Inflammatory macrophage treated with lipopolysaccharide for 4 hours (primary cell): ENCODE results near the gene SUOX.
"Not testable (repeated sequence)": the region's sequence is repeated elsewhere in the genome, so short reads cannot be mapped to it uniquely, and the experiment has no call there.

Experiments used
- DNase-seq: peaks from one replicate; pipeline ENCODE4 v3.0.0-alpha.2; 2020

SUOX gene

GRCh38 chr12:55996715-55997534, at the start of gene SUOX:
Gene SUOX (plus strand): TSS chr12:55997276. CDS start chr12:56002222, 4,946 bp downstream.
- DNase-seq = peak; percentile 98

DNA sequence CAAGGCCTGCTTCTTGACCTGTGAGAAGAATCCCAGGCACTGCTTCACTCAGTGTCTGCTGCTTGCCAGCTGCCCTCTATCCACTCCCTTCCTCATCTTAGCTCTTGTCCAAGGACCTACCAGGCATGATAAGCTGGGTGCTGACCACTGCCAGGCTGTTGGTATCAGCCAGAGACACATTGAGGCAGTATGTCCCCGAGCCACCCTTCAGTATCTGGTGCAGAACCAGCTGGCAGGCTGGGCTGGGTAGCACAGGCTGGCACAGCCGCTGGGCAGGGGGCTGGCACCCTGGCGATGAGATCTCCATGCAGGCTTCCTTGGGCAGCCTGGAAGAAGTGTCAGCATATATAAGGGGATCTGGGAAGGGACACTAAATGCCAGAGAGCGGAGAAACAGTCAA, 41.7 kb upstream of the SUOX start:
- no peak for DNase-seq

GRCh38 chr12:55955800-55956508, 41.1 kb upstream of the SUOX start:
- DNase-seq = no peak

GRCh38 chr12:55957106-55957859, 39.8 kb upstream of the SUOX start:
- no peak for DNase-seq

DNA sequence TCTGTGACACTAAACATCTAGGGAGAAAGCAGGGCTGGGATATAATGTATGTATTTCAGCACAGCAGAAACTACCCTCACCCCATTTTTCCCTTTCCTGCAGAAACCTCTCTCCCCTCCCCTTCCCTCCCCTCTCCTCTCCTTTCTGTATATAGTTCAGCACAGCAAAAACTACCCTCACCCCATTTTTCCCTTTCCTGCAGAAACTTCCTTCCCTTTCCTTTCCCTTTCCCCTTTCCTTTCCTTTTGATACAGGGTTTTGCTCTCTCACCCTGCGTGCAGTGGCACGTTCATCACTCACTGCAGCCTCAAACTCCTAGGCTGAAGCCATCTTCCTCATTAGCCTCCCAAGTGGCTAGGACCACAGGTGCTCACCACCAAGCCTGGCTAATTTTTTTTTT, 33.3 kb upstream of the SUOX start:
- DNase-seq = no peak

DNA sequence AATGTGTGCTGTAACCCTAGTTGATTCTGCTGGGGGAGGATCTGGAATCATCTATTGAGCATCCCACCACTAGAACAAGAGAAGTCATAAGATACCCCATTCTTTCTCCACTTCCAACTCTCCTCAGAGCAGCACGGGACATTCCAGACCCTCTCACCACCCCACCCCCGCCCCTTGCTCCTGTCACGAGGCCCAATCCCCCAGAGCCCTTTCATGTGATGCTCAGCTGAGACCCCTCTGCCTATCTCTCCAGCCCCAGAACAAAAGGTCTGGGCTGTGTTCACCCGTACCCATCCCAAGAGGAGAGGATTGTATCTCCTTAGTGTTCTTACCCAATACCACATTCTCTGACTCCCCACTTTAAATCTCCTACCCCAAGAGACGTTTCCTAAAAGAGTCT, 31.8 kb upstream of the SUOX start:
- DNase-seq = no peak

GRCh38 chr12:55965941-55966407, 31.1 kb upstream of the SUOX start, which contains the start of gene PMEL:
Gene PMEL (minus strand): TSS chr12:55966042. CDS start chr12:55966011, 31 bp downstream.
- peak; percentile 19 for DNase-seq

- DNase-seq = peak; percentile 81
Measured at GRCh38 chr12:55966408-55967281, 30.4 kb upstream of the SUOX start, which contains the start of gene CDK2. Gene CDK2 (plus strand): TSS chr12:55966830. CDS start chr12:55967009, 179 bp downstream.

GRCh38 chr12:55969356-55969755, 27.7 kb upstream of the SUOX start:
- no peak for DNase-seq

GRCh38 chr12:55970775-55971174, 26.3 kb upstream of the SUOX start:
- peak; percentile 25 for DNase-seq

GRCh38 chr12:55972042-55972441, 25.0 kb upstream of the SUOX start:
- DNase-seq = no peak

- DNase-seq = no peak
Measured at GRCh38 chr12:55972456-55972855, 24.6 kb upstream of the SUOX start.

DNA sequence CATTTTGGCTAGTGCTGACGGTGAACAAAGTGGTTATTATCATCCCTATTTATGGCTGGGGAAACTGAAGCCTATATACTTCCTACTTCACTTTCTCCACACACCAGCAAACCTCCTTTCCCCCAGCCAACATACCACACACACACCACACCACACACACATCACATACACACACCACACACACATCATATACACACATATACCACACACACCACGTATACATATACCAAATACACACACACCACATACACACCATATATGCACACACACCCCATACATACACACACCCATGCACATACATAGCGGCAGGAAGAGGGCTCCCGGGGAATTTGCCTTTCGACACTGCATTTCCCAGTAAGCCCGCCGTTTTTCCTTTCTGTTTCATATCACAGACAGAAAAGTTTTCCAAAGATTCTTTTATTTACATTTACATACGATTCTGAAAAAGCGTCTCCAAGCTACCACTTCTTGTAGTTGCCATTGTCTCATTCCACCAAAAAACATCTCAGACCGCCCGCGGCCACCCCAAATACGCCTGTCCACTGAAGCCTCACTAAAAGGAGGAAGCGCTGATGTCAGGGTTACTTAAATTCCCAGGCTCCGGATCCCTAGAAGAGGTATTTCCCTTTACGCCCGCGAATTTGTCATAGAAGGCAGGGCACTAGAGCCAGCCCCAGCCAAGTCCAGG, 24.0 kb upstream of the SUOX start:
- DNase-seq = no peak

DNA sequence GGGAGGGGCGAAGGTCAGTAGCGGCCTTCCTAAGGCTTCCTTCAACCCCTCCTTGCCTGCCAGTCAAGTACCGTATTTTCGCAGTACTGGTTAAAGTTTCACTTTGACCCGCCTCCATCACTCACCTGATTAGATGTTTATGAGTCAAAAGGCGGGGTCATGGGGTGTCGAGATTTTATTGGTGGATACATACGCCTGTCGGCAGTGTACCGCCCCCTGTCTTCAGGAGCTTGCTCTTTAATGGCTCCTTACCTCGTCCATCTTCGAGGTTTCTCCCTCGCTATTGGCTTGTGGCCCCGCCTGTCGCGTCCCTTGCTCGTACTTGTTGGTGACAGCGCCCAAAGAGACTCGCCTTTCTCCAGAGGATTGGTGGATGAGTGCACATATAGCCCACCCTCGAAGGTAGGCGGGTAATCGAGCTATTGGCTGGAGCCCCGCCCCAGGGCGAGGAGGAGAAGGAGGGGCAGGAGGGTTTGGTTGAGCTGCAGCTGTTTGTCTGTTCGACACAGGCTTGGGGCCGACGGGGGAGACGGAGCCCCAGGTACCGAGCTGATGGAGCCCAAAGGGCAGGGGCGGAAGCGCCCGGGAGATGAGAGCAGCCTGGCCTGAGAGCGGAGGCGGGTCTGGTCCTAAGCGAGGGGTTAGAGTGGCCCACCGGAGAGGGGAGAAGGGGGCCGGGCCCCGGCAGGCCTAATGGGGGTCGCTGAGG, 23.3 kb upstream of the SUOX start, which contains the start of gene RAB5B:
Gene RAB5B (plus strand): TSS at position 480 of the 709 bp plus-strand sequence. CDS start 12,883 bp downstream, outside the sequence.
- peak; percentile 100 for DNase-seq

- DNase-seq = peak; percentile 61
Measured at GRCh38 chr12:55974308-55974730, 22.8 kb upstream of the SUOX start.

- DNase-seq = no peak
Measured at GRCh38 chr12:55978393-55978792, 18.7 kb upstream of the SUOX start.

DNA sequence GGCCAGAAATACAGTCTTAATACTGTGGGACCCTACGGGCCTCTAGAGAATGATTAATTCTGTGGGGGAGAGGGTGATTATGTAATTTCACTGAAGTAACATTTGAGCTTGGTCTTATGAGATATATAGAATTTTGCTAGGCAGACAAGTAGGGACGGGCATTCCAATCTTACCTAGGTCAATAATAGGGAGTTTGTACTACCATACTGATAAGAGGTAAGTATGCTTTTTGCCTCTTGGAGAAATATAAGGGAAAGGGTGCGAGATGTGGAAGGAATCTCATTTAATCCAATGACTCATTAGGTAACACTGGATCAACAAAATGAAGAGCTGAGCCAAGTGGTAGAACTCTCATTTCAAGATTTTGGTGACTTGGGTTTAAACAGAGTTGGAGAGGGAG, 18.0 kb upstream of the SUOX start:
- DNase-seq = no peak

DNA sequence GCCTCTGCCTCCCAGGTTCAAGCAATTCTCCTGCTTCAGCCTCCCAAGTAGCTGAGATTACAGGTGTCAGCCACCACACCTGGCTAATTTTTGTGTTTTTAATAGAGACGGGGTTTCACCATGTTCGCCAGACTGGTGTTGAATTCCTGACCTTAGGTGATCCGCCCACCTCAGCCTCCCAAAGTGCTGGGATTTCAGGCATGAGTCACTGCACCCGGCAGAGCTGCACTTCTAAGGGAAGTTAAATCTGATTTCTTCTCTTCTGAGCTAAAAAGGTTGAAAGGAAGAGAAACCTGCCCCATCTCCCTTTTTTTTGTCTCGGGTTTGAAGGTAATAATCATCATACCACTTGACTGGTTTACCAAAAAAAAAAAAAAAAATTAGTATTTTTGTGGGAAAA, 15.2 kb upstream of the SUOX start:
- DNase-seq = not testable (repeated sequence)

- DNase-seq = peak; percentile 81
Measured at GRCh38 chr12:55982319-55982936, 14.6 kb upstream of the SUOX start.

- peak; percentile 41 for DNase-seq
Measured at GRCh38 chr12:55983232-55983842, 13.7 kb upstream of the SUOX start.
